Liver (tissue), 9 donors: ENCODE data around the gene PTK6. TPM values are rescaled to one million over a fixed set of nuclear protein-coding genes. Genes with fewer than 3 reads are reported as not detected.

Source experiments
- DNase-seq: peaks from one replicate; pipeline ENCODE4 v3.0.0-alpha.2; 2017; ENCODE audit warnings: low spot score
- H3K27ac ChIP-seq, 2 donors: one replicate each; pipeline ENCODE4 v1.7.0; 2013; ENCODE audit warnings: inconsistent platforms in 2 of 2, low read length in 2 of 2, control low read depth in 1 of 2, low read depth in 1 of 2, mild to moderate bottlenecking in 1 of 2
- H3K27me3 ChIP-seq, 4 donors: one replicate each; pipeline versions ENCODE4 v1.6.1 to v1.7.0; 2013; ENCODE audit warnings: low read length in 3 of 4, inconsistent platforms in 1 of 4, mild to moderate bottlenecking in 1 of 4, moderate library complexity in 1 of 4; ENCODE audit not compliant: control insufficient read depth in 4 of 4, insufficient read depth in 4 of 4
- H3K36me3 ChIP-seq, 4 donors: one replicate each; pipeline versions ENCODE4 v1.6.1 to v1.7.0; 2013; ENCODE audit warnings: low read length in 3 of 4, mild to moderate bottlenecking in 3 of 4, low read depth in 1 of 4, moderate library complexity in 1 of 4; ENCODE audit not compliant: control insufficient read depth in 4 of 4, insufficient read depth in 3 of 4
- H3K4me1 ChIP-seq, 4 donors: one replicate each; pipeline versions ENCODE4 v1.6.1 to v1.7.0; 2013; ENCODE audit warnings: low read length in 3 of 4, mild to moderate bottlenecking in 3 of 4, moderate library complexity in 1 of 4; ENCODE audit not compliant: control insufficient read depth in 4 of 4, insufficient read depth in 4 of 4
- H3K4me3 ChIP-seq, 3 donors: one replicate each; pipeline versions ENCODE4 v1.6.1 to v1.7.0; 2013; ENCODE audit warnings: low read length in 3 of 3, control low read depth in 1 of 3, low read depth in 1 of 3, mild to moderate bottlenecking in 1 of 3
- H3K9ac ChIP-seq, 2 donors: one replicate each; pipeline ENCODE4 v1.7.0; 2013; ENCODE audit warnings: low read length in 2 of 2, mild to moderate bottlenecking in 2 of 2, moderate library complexity in 2 of 2, control low read depth in 1 of 2, low read depth in 1 of 2
- H3K9me3 ChIP-seq, 4 donors: one replicate each; pipeline versions ENCODE4 v1.6.1 to v1.7.0; 2013; ENCODE audit warnings: low read length in 3 of 4; ENCODE audit not compliant: control insufficient read depth in 4 of 4
- ATF3 ChIP-seq: IDR thresholded peaks from 2 replicates; pipeline ENCODE4 v1.6.1; 2016; ENCODE audit warnings: antibody characterized with exemption
- EGR1 ChIP-seq, 2 donors: IDR thresholded peaks; 2 replicates each; pipeline ENCODE4 v1.6.1; 2016 to 2018; ENCODE audit warnings: antibody characterized with exemption in 2 of 2, low read depth in 2 of 2
- FOXA1 ChIP-seq: IDR thresholded peaks from 2 replicates; pipeline ENCODE4 v1.6.1; 2016; ENCODE audit warnings: antibody characterized with exemption
- FOXA2 ChIP-seq: IDR thresholded peaks from 2 replicates; pipeline ENCODE4 v1.6.1; 2016; ENCODE audit warnings: antibody characterized with exemption
- GABPA ChIP-seq, 2 donors: IDR thresholded peaks in 1 of 2; conservative IDR thresholded peaks in 1 of 2; 2 replicates each; pipeline ENCODE4 v1.6.1; 2016; ENCODE audit warnings: antibody characterized with exemption in 2 of 2, mild to moderate bottlenecking in 1 of 2, moderate library complexity in 1 of 2
- HNF4A ChIP-seq, 2 donors: conservative IDR thresholded peaks; 2 replicates each; pipeline ENCODE4 v1.6.1; 2016; ENCODE audit warnings: antibody characterized with exemption in 2 of 2, mild to moderate bottlenecking in 2 of 2
- HNF4G ChIP-seq: IDR thresholded peaks from 2 replicates; pipeline ENCODE4 v1.6.1; 2016; ENCODE audit warnings: antibody characterized with exemption
- JUND ChIP-seq, 2 donors: IDR thresholded peaks; 2 replicates each; pipeline ENCODE4 v1.6.1; 2016; ENCODE audit warnings: antibody characterized with exemption in 2 of 2
- NR2F2 ChIP-seq: IDR thresholded peaks from 2 replicates; pipeline ENCODE4 v1.6.1; 2016; ENCODE audit warnings: antibody characterized with exemption
- RAD21 ChIP-seq, 2 donors: IDR thresholded peaks; 2 replicates each; pipeline ENCODE4 v1.6.1; 2016; ENCODE audit warnings: antibody characterized with exemption in 2 of 2, mild to moderate bottlenecking in 2 of 2
- RXRA ChIP-seq, 2 donors: IDR thresholded peaks; 2 replicates each; pipeline ENCODE4 v1.6.1; 2017 to 2018; ENCODE audit warnings: antibody characterized with exemption in 2 of 2, mild to moderate bottlenecking in 1 of 2
- TAF1 ChIP-seq: conservative IDR thresholded peaks from 2 replicates; pipeline ENCODE4 v1.6.1; 2016; ENCODE audit warnings: antibody characterized with exemption, mild to moderate bottlenecking
- WGBS: extraction: QIAGEN DNeasy Blood & Tissue Kit; methylation state at CpG from one replicate; pipeline ENCODE4 v1.1.7; 2013; 5-methylcytosine and 5-hydroxymethylcytosine counted together
- polyA plus RNA-seq, 2 donors: library from polyadenylated mRNA; stranded (reverse) in 1 of 2; unstranded in 1 of 2; fragments of 200-250 nt in 1 of 2; fragments of >200 nt in 1 of 2; fragmentation: Nextera tagmentation in 1 of 2; extraction: Ambion mirVana in 1 of 2; gene quantifications; one replicate each; pipeline versions ENCODE4 v1.2.1 to v1.2.3, GENCODE V29; 2013 to 2015
- total RNA-seq, 2 donors: library from RNA; depleted of rRNA; stranded (reverse); fragments of >200 nt; gene quantifications; one replicate each; pipeline ENCODE4 v1.2.3, GENCODE V29; 2014
- TF ChIP-seq, protein P1 (sequence below): IDR thresholded peaks from 2 replicates; pipeline ENCODE4 v1.6.1; 2016; ENCODE audit warnings: antibody characterized with exemption, mild to moderate bottlenecking
- TF ChIP-seq, protein P2 (sequence below): fragments of 150-350 bp; IDR thresholded peaks from 2 replicates; pipeline ENCODE4 v1.5.1; 2017; ENCODE audit warnings: improper control_type of control experiment, low read depth, low read length; ENCODE audit not compliant: missing input control
- donor health status: healthy.
- donor health status: healthy.
- donor health status: healthy.
- donor health status: healthy.
- donor health status: healthy.

PTK6 gene
- total and polyA plus RNA-seq, 4 donors = 0.05 to 1.2 (median 0.23) TPM

GRCh38 chr20:63544241-63544957 is 7.2 kb upstream of the PTK6 start:
- H3K4me1 ChIP-seq = no peaks in the 10 kb centered on the region
- H3K36me3 ChIP-seq = no peaks in the 10 kb centered on the region
- DNase-seq = no peak
- 51% methylated on average over 27 of the region's 27 CpGs for WGBS
- no peaks in the 10 kb centered on the region for H3K27me3 ChIP-seq
- H3K9ac ChIP-seq = no peak overlapping the region
- H3K4me3 ChIP-seq = no peak overlapping the region
- H3K9me3 ChIP-seq = no peaks in the 10 kb centered on the region
- TF ChIP-seq HNF4A (conservative IDR thresholded peaks at IDR 0.05) (peak in 1 of 2 donors; percentile 42), JUND (IDR thresholded peaks at IDR 0.05) (no peak)
- no peak overlapping the region for H3K27ac ChIP-seq

- no peak for DNase-seq
- Histone ChIP-seq H3K4me3 (no peak overlapping the region), H3K4me1 (no peaks in the 10 kb centered on the region), H3K9me3 (no peaks in the 10 kb centered on the region), H3K27ac (no peak overlapping the region), H3K9ac (no peak overlapping the region), H3K36me3 (no peaks in the 10 kb centered on the region), H3K27me3 (no peaks in the 10 kb centered on the region)
- 80% methylated on average over 6 of the region's 6 CpGs for WGBS
- TF ChIP-seq FOXA1 (no peak), EGR1 (IDR thresholded peaks at IDR 0.05; ENCODE audit: low read depth in 2 of 2) (no peak), TAF1 (no peak), NR2F2 (no peak), FOXA2 (no peak), GABPA (IDR thresholded peaks at IDR 0.05 in 1 of 2, conservative IDR thresholded peaks at IDR 0.05 in 1 of 2) (no peak), RAD21 (IDR thresholded peaks at IDR 0.05) (no peak), ATF3 (no peak), HNF4G (no peak), RXRA (IDR thresholded peaks at IDR 0.05) (no peak)
- TF ChIP-seq, protein P1, sequence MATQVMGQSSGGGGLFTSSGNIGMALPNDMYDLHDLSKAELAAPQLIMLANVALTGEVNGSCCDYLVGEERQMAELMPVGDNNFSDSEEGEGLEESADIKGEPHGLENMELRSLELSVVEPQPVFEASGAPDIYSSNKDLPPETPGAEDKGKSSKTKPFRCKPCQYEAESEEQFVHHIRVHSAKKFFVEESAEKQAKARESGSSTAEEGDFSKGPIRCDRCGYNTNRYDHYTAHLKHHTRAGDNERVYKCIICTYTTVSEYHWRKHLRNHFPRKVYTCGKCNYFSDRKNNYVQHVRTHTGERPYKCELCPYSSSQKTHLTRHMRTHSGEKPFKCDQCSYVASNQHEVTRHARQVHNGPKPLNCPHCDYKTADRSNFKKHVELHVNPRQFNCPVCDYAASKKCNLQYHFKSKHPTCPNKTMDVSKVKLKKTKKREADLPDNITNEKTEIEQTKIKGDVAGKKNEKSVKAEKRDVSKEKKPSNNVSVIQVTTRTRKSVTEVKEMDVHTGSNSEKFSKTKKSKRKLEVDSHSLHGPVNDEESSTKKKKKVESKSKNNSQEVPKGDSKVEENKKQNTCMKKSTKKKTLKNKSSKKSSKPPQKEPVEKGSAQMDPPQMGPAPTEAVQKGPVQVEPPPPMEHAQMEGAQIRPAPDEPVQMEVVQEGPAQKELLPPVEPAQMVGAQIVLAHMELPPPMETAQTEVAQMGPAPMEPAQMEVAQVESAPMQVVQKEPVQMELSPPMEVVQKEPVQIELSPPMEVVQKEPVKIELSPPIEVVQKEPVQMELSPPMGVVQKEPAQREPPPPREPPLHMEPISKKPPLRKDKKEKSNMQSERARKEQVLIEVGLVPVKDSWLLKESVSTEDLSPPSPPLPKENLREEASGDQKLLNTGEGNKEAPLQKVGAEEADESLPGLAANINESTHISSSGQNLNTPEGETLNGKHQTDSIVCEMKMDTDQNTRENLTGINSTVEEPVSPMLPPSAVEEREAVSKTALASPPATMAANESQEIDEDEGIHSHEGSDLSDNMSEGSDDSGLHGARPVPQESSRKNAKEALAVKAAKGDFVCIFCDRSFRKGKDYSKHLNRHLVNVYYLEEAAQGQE = no peak
- TF ChIP-seq, protein P2, sequence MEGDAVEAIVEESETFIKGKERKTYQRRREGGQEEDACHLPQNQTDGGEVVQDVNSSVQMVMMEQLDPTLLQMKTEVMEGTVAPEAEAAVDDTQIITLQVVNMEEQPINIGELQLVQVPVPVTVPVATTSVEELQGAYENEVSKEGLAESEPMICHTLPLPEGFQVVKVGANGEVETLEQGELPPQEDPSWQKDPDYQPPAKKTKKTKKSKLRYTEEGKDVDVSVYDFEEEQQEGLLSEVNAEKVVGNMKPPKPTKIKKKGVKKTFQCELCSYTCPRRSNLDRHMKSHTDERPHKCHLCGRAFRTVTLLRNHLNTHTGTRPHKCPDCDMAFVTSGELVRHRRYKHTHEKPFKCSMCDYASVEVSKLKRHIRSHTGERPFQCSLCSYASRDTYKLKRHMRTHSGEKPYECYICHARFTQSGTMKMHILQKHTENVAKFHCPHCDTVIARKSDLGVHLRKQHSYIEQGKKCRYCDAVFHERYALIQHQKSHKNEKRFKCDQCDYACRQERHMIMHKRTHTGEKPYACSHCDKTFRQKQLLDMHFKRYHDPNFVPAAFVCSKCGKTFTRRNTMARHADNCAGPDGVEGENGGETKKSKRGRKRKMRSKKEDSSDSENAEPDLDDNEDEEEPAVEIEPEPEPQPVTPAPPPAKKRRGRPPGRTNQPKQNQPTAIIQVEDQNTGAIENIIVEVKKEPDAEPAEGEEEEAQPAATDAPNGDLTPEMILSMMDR = no peak
Observed at GRCh38 chr20:63543733-63544132, 6.6 kb upstream of the PTK6 start.
